Measurements from ENCODE around the gene TIMM9.
"Not testable (repeated sequence)": the region's sequence is repeated elsewhere in the genome, so short reads cannot be mapped to it uniquely, and the experiment has no call there.

TIMM9 gene

DNA sequence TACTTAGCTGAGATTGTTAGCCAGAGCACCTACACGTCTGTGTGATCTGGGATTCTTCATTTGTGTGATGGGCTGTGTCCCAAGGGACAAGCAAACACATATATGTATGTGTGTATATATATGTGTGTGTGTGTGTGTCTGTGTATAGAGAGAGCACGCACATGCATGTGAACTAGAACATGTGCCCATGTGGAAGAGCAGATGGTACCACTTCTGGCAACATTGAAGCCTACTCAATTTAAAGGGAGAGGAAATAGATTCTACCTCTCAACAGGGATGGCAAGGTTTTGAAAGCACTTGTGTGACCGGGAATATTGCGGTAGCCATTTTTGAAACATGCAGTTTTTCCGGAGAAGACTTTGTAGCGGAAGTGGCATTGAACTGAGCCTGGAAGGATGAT, 30.2 kb downstream of the TIMM9 start:
- DNase-seq = no peak

DNA sequence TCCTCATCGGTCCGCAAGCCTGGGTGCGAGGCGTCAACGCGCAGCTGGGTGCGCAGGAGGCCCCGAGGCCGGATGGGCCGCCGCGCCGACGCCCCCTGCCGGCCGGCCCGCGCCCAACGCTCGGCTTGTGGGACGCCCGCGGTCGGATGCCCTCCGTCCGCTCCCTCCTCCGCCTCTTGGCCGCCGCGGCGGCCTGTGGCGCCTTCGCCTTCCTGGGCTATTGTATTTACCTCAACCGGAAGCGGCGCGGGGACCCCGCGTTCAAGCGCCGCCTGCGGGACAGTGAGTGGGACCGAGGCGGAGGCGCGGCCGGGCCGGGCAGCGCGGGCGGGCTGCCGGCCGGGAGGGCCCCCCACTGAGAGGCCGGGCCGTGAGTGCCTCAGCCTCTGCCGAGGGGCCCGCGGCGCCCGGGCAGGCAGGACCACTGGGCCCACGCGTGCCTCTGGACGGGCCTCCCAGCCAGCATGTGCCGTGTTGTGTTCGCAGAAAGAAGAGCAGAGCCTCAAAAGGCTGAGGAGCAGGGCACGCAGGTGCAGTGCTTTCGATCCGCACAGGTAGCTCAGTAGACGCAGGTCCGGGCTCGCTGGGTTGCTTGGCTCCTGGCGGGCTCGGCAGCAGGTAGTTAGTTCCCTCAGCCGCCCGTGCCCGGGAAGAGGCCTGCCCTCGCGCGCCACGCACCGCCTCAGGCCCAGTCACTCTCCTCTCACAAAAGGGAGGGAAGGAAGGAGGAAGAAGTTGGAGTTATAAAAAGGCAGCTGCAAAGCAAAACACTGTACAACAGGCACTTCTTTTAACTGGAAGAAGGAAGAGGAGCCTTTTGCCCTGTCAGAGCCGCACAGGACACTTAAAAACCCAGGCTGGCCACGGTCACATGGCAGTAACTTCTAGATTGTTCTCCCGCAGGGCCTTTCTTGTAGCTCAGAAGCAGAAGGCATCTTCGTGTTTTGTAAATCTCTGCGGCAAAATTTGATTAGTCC, 31.2 kb downstream of the TIMM9 start, which contains the start of gene TOMM20L:
TOMM20L (plus strand) TSS at position 119 of the 977 bp plus-strand sequence; CDS start at position 147, 28 bp downstream.
- DNase-seq = peak; percentile 91

GRCh38 chr14:58395562-58395811, 31.8 kb downstream of the TIMM9 start:
- DNase-seq = no peak

DNA sequence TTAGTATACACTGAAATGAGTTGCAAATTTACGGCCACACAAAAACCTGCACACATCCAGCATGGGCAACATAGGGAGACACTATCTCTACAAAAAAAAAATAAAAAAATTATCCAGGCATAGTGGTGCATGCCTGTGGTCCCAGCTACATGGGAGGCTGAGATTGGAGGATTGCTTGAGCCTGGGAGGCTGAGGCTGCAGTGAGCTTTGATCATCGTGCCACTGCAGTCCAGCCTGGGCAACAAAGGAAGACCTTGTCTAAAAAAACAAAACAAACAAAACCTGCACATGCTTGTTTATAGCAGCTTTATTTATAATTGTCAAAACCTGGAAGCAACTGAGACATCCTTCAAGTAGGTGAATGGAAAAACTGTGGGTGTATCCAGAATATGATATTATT, 36.5 kb downstream of the TIMM9 start:
- no peak for DNase-seq

DNA sequence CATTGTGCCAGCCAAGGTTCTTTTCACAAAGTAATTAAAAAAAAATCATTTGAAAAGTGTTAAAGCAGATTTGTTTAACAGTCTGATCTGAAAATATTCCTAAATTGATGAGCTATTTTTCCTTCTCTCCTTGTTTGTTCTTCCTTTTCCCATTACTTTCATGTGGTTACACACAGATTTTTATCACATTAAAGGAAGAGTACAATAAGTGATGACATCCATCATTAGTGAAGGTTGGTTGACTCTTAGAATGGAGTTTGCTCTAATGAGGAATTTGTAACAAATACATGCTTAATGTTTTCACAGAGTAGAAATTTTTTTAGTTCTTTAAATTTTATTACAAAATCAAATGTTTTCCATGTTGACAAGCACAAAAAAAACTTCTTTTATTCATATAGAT, 50.5 kb downstream of the TIMM9 start:
- no peak for DNase-seq

GRCh38 chr14:58368956-58369355, 58.4 kb downstream of the TIMM9 start:
- no peak for DNase-seq

DNA sequence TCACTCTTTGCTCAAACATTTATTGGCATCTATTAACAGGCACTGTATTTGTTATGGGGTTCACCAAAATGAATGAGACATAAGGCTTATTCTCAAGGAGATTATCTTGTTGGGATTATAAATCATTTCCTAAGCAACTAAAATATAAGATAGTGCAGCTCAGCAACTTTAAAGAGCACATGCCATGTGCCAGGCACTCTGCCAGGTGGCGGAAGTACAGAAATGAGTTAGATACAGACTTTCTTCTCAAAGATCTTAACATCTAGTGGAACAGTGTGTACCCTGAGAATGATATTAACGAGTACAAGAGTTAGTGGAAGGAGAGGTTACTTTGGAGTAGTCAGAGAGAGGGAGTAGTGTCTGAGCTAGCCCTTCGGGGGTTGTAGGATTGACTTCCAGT, 60.0 kb downstream of the TIMM9 start:
- no peak for DNase-seq

- DNase-seq = no peak
These were observed 63.0 kb downstream of the TIMM9 start for GRCh38 chr14:58364316-58364715.

- DNase-seq = no peak
These were observed 64.4 kb downstream of the TIMM9 start for GRCh38 chr14:58362798-58363412.

DNA sequence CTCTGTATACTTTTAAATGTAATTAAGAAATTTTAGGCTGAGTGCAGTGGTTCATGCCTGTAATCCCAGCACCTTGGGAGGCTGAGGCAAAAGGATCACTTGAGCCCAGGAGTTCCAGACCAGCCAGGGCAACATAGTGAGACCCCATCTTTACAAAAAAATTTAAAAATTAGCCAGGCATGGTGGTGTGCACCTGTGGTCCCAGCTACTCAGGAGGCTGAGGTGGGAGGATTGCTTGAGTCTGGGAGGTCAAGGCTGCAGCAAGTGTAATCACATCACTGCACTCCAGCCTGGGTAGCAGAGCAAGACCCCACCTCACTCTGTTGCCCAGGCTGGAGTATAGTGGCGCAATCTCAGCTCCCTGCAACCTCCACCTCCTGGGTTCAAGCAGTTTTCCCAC, 65.1 kb downstream of the TIMM9 start:
- not testable (repeated sequence) for DNase-seq

Measured in activated CD8-positive, alpha-beta memory T cell treated with anti-CD3 and anti-CD28 coated beads, Interleukin-2, amount 50 U/mL, for 48 hours (primary cell).